AG04449 (cell line): Measurements from ENCODE around the gene PRDM5.
A peak's percentile ranks its signal among the peaks of the same experiment; 100 is the strongest.

Source experiments
- CTCF ChIA-PET: fragments of 350-600 bp; formaldehyde crosslinking; extraction: SDS; loops from one replicate; lab custom pipeline; 2021; ENCODE audit warnings: antibody characterized with exemption; lab: Yijun Ruan, JAX
- POLR2A ChIA-PET: fragments of 400-600, 350-600 bp; formaldehyde crosslinking; extraction: SDS; loops from one replicate; lab custom pipeline; 2020; ENCODE audit warnings: antibody characterized with exemption, inconsistent platforms; lab: Yijun Ruan, JAX
- DNase-seq: peaks from one replicate; pipeline ENCODE4 v3.0.0-alpha.2; 2010; ENCODE audit warnings: low read depth, low spot score
- H3K4me3 ChIP-seq: 2 replicates; pipeline ENCODE4 v1.5.1; 2011; ENCODE audit warnings: low read depth, mild to moderate bottlenecking, control low read depth, low read length
- TF ChIP-seq, protein P1 (sequence below): IDR thresholded peaks from one replicate; pipeline ENCODE4 v1.5.1; 2011; ENCODE audit warnings: mild to moderate bottlenecking, moderate library complexity, low read length, control low read depth, inconsistent platforms; ENCODE audit not compliant: insufficient read depth; ENCODE audit errors: missing control alignments

Gene PRDM5

GRCh38 chr4:120775431-120775830 lies 147.1 kb downstream of the PRDM5 start:
- CTCF ChIA-PET = no interaction called here
- TF ChIP-seq, protein P1, sequence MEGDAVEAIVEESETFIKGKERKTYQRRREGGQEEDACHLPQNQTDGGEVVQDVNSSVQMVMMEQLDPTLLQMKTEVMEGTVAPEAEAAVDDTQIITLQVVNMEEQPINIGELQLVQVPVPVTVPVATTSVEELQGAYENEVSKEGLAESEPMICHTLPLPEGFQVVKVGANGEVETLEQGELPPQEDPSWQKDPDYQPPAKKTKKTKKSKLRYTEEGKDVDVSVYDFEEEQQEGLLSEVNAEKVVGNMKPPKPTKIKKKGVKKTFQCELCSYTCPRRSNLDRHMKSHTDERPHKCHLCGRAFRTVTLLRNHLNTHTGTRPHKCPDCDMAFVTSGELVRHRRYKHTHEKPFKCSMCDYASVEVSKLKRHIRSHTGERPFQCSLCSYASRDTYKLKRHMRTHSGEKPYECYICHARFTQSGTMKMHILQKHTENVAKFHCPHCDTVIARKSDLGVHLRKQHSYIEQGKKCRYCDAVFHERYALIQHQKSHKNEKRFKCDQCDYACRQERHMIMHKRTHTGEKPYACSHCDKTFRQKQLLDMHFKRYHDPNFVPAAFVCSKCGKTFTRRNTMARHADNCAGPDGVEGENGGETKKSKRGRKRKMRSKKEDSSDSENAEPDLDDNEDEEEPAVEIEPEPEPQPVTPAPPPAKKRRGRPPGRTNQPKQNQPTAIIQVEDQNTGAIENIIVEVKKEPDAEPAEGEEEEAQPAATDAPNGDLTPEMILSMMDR = no peak
- H3K4me3 ChIP-seq = no peak overlapping the region
- DNase-seq = no peak
- POLR2A ChIA-PET = no interaction called here

GRCh38 chr4:120773641-120774040 lies 148.9 kb downstream of the PRDM5 start:
- CTCF ChIA-PET = no interaction called here

DNA sequence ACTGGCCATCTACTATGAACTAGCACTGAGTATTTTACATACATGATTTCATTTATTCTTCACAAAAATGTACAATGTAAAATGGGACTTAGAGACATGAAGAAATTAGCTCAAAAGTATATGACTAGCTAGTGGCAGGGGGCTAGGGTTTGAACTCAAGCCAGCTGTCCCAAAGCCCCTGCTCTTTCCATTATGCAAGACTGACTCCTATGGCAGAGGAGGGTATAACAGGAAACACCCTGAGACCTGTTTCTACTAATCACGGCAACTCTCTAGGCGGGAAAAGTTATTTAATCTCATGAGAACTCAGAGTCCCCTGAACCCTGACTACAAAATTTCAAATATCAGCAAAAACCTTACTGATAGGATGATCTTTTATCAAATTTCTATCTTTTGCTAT lies 150.6 kb downstream of the PRDM5 start:
- DNase-seq = no peak
- ChIA-PET CTCF (no interaction called here), POLR2A (no interaction called here)
- TF ChIP-seq, protein P1 = no peak
- H3K4me3 ChIP-seq = no peak overlapping the region

More at GRCh38 chr4:120773641-120774040, 148.9 kb downstream of the PRDM5 start:
- POLR2A ChIA-PET = no interaction called here
- TF ChIP-seq, protein P1 = no peak
- DNase-seq = no peak
- H3K4me3 ChIP-seq = no peak overlapping the region

GRCh38 chr4:120770897-120771296 lies 151.6 kb downstream of the PRDM5 start:
- ChIA-PET POLR2A (no interaction called here), CTCF (no interaction called here)
- TF ChIP-seq, protein P1 = no peak
- no peak overlapping the region for H3K4me3 ChIP-seq
- no peak for DNase-seq

GRCh38 chr4:120769227-120769626 lies 153.3 kb downstream of the PRDM5 start:
- H3K4me3 ChIP-seq = no peak overlapping the region
- TF ChIP-seq, protein P1 = no peak
- ChIA-PET POLR2A (no interaction called here), CTCF (no interaction called here)
- peak; percentile 64 for DNase-seq

DNA sequence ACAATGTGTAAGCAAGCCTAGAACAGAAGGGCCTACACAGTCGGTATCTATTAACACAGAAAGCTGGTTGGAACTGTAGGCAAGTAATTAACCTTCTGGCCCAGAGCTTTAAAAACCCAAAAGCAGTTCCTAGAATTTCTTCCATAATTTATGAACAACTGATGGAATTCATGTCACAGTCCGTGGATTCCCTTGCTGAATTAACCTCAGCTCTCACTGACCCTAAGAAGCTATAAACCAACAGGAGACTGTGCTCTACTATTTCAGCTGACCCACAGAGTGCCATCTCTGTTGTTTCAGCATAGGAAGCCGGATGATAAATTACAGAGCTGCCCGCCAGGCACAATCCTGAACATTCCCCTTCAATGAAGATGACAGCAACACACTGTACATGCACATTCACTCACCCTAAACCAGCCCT lies 157.3 kb downstream of the PRDM5 start:
- TF ChIP-seq, protein P1 = no peak
- POLR2A ChIA-PET = no interaction called here
- DNase-seq = no peak
- CTCF ChIA-PET = no interaction called here
- no peak overlapping the region for H3K4me3 ChIP-seq
